ENCODE measurements around the gene FAR2.
"Not testable (repeated sequence)": the region's sequence is repeated elsewhere in the genome, so short reads cannot be mapped to it uniquely, and the experiment has no call there.

Gene FAR2

GRCh38 chr12:29346769-29347421, 197.8 kb downstream of the FAR2 start:
- no peak for FAIRE-seq

DNA sequence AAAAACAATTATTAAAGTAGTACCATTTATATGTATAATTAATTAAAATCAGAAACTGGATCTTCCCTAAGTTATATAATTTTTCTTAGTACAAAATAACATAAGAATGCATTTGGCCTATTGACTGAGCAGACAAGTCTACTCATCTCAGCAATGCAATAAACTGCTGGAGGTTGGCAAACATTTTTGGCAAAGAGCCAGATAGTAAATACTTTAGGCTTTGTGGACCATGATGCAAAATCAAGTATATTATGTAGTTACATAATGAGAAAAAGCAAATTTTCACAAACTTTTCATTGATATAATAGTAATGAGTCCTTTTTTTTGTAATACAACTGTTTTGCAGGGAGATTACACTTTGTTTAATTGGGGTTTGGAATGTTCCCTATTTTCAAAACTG, 201.0 kb downstream of the FAR2 start:
- no peak for FAIRE-seq

DNA sequence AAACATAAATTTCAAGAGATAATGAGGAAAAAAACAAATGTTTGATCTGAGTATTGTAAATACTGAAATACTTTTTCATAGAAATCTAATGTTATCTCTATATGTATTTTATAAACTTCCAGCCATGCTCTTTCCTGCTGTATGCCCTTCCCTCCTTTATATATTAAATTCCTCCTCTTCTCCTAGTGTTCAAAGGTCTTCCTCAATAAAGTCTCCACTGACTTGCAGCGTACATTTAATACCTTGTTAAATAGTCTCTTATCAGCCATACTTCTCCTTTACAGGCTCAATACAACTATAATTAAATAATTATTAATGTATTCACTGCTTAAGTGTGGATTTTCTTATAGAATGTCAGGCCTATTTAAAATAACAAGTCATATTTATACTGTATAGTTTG, 205.9 kb downstream of the FAR2 start:
- FAIRE-seq: no peak

- FAIRE-seq: no peak
These were observed 216.0 kb downstream of the FAR2 start for GRCh38 chr12:29365091-29365490.

GRCh38 chr12:29374012-29374411, 224.9 kb downstream of the FAR2 start:
- no peak for FAIRE-seq

DNA sequence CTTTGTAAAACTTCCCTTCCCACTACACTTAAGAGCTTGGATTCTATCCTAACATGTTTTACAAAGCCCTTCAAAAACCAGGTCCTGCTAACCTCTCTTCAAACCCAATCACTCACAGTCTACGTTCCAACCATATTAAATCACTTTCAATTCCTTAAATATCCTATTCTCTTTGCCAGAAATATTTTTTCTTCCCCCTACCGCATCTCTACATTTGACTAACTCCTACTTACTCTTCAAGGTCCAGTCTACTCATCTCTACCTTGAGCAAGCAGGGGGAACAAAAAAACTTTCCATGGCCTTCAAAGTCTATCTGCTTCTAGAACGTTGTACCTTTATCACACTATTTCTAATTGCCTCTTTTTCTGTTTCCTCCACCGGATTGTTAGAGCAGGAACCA, 225.8 kb downstream of the FAR2 start:
- no peak for FAIRE-seq

- no peak for FAIRE-seq
These were observed 227.0 kb downstream of the FAR2 start for GRCh38 chr12:29376118-29376517.

DNA sequence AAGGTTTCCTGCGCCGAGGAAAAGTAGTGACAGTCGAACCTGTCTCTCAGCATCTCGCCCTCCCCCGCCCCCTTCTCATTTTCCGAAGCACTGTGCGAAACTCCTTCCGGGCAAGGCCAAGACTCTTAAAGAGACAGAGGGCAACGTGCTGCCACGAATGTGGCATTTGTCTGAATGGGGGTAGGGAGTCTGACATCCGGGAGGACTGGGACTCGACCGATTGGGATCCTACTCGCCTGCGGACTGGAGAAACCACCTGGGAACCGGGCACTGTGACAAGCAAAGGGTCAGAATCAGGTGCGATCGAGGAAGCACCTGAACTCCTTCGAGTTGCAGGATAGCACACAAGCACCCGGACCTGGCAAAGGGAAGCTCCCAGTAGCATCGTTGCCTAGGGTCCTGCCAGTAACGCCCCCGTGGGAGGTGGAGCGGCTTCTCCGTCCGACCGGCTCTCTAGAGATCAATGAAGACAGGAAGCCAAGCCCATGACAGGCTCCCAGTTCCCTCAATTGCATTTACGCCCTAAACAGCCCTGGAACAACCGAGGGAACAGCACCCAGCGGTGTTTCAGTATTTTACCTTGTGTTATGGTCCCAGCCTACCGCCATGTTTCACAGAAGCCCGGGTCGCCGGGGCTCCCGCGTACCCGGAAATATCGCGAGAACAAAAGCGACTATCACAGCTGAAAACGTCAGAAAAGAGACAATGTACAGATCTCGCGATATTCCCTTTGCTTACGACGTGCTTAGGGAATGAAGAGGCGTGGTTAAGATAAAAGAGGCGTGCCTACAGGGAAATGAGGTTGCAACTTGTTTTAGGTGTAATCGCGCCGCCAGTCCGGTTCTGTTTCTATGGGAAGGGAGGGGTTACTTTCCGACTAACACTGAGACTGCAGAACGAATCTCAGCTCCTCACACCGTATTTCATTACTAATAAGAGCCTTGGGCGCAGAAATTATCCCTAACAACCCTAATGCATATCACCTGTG, 231.8 kb downstream of the FAR2 start, which contains the start of gene ERGIC2:
Gene ERGIC2, minus strand, starts transcription at position 637 of the 988 bp plus-strand sequence. CDS start 9,539 bp downstream, outside the sequence.
- peak; percentile 91 for FAIRE-seq

- FAIRE-seq: no peak
These were observed 233.2 kb downstream of the FAR2 start for GRCh38 chr12:29382251-29382650.

DNA sequence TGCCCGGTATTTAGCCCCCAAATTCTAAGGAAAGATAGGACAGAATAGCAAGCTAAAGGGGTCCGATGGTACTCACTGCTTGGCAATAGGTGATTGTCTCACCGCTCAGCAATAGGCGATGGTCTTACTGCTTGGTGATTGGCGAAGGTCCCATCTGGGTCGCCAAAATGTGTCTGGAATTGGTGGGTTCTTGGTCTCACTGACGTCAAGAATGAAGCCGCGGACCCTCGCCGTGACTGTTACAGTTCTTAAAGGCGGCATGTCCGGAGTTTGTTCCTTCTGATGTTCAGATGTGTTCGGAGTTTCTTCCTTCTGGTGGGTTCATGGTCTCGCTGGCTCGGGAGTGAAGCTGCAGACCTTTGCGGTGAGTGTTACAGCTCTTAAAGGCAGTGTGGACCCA, 236.1 kb downstream of the FAR2 start:
- FAIRE-seq: not testable (repeated sequence)

All from islet of Langerhans (tissue), 1 donor.